Anterior cingulate cortex (tissue), 58 donors: ENCODE measurements around the gene PLA2G2A.
"Not testable (repeated sequence)": the region's sequence is repeated elsewhere in the genome, so short reads cannot be mapped to it uniquely, and the experiment has no call there.

Experiments used
- DNase-seq, 58 donors: peaks; one replicate each; lab custom pipeline; 2025; lab: John Stamatoyannopoulos, UW

Gene PLA2G2A

DNA sequence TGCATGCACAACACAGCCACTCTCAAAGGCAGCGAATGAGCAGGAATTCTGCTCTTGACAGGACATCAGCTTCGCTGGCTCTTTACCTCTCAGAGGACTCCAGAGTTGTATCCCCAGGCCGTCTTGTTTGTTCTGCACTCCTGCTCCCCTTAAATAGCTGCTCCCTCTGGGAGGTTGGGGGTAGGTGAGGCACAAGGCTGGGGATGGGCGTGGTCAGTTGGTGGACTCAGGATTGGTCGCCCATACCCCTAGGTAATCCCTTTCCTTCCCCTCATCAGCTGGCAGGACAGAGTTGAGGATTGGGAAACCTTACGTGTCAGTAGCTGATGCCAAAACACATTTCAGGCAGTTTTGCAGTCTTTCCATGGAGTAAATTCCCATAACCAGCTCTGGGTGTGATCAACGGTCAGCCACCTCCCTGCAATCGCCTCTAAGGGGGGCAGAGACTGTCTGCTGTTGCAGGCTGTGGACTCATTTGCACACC lies at the start of gene PLA2G2A:
Gene PLA2G2A, minus strand, starts transcription at position 125 of the 484 bp plus-strand sequence. CDS start 845 bp downstream, outside the sequence.
- no peak for DNase-seq

GRCh38 chr1:20028726-20029125 lies 49.3 kb upstream of the PLA2G2A start:
- no peak for DNase-seq

GRCh38 chr1:20028125-20028524 lies 48.7 kb upstream of the PLA2G2A start:
- DNase-seq = no peak

DNA sequence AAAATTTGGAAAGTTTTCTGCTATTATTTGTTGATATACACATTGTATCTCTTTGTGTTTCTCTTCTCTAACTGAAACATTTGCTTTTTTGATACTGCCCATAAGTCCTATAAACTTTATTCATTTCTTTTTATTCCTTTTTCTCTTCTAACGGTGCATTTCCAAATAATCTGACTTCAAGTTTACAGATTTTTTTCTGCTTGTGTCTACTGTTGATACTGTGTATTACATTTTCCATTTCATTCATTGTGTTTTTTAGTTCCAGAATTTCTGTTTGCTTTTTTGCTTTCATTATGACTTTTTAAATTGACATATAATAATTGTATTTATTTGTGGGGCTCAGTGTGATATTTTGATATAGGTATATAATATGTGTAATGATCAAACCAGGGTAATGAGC lies 38.3 kb upstream of the PLA2G2A start:
- no peak for DNase-seq

DNA sequence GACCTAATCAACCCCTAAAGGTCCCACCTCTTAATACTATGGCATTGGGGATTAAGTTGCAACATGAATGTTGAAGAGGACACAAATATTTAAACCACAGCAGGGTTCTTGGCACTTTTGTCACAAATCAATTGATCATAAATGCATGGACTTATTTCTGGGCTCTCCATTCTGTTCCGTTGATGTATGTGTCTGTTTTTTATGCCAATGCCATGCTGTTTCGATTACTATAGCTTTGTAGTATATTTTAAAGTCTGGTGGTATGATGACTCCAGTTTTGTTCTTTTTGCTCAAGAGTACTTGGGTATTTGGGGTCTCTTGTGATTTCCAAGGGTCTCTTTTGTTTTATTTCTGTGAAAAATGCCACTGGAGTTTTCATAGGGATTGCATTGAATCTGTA lies 34.7 kb upstream of the PLA2G2A start:
- DNase-seq = no peak

DNA sequence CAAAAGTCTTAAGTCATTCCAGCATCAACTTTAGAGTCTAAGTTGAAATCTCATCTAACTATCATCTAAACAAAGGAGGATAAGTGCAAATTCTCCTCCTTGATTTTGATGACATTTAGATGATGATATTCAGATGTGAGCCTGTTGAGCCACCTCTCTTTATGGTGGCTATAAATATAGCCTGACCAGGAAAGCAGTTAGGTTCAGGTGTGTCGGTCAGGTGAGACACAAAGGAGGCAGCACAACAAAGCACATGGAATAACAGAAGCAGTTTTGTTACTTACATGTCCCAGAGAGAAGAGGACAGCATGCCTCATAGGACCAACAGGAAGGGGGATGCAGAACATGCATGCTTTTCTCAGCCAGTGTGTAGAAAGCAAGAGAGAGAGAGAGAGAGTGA lies 30.6 kb upstream of the PLA2G2A start:
- DNase-seq = no peak

DNA sequence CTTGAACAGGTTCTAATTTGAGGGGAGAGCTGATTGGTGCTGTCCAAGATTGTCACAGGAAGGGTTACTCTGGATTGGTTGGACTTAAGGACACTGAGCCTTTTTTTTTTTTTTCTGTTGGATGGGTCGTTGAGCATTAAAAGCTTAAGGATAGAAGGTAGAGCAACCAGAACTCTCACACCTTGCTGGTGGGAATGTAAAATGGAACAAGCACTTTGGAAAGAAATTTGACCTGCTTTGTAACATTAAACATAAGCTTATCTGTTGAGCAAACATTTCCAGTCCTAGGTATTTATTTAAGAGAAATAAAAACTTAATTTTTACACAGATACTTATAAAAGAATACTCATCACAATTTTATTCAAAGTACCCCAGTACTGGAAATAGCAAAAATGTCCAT lies 29.8 kb upstream of the PLA2G2A start:
- no peak for DNase-seq

GRCh38 chr1:20008391-20008841 lies 29.0 kb upstream of the PLA2G2A start:
- DNase-seq = peak in 1 of 58 donors; percentile 3

DNA sequence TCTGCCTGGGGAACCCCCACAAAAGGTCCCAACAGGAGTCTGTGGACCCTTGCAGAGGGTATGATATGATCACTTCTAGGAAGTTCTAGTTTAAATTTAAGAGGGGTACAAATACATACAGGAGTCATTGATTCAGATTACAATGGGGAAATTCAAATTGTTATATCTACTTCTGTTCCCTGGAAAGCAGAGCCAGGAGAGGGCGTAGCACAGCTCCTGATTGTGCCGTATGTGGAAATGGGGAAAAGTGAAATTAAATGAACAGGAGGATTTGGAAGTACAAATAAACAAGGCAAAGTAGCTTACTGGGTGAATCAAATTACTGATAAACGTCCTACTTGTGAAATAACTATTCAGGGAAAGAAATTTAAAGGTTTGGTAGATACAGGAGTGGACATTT lies 19.4 kb upstream of the PLA2G2A start:
- not testable (repeated sequence) for DNase-seq

DNA sequence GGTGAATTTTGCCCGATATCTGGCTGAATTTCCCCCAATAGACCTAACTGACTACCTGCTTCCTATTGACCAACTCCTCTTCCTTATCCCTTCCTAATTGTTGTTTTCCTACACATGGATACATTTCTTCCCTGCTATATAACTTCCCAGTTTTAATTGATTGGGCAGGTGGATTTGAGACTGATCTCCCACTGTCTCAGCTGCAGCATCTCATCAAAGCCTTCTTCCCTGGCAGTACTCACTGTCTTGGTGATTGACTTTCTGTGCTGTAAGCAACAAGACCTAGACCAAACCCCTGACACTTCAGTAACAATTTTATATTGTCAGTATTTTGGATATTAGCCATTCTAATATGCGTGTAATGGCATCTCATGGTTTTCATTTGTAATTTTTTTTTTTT lies 11.3 kb upstream of the PLA2G2A start:
- DNase-seq = no peak

DNA sequence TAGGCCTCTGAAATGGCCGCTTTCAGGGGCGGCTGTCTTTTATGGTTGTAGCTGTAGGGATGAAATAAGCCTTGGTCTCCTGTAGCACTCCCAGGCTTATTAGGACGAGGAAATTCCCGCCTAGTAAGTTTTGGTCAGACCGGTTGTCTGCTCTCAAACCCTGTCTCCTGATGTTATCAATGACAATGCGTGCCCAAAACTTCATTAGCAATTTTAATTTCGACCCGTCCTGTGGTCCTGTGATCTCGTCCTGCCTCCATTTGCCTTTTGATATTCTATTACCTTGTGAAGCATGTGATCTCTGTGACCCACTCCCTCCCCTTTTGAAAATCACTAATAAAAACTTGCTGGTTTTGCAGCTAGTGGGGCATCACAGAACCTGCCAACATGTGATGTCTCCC lies 10.8 kb upstream of the PLA2G2A start:
- not testable (repeated sequence) for DNase-seq

- no peak for DNase-seq
These were observed 9.0 kb upstream of the PLA2G2A start for GRCh38 chr1:19988267-19989006.

DNA sequence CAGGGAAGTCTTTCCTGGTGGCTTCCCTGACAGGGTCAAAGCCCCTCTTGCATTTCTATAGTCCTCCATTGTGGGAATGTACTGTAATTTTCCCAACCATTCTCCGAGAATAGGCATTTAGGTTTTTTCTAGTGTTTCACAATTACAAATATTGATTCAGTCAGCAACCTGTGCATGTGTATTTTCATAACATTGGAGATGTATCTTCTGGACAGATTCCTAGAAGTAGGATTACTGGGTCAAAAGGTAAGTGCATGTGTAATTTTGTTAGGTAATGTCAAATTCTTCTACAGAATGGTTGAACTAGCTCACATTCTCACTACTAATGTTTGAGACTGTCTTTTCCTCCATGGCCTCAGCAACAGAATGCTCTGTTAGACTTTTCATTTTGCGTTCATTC lies 8.3 kb upstream of the PLA2G2A start:
- DNase-seq = no peak

DNA sequence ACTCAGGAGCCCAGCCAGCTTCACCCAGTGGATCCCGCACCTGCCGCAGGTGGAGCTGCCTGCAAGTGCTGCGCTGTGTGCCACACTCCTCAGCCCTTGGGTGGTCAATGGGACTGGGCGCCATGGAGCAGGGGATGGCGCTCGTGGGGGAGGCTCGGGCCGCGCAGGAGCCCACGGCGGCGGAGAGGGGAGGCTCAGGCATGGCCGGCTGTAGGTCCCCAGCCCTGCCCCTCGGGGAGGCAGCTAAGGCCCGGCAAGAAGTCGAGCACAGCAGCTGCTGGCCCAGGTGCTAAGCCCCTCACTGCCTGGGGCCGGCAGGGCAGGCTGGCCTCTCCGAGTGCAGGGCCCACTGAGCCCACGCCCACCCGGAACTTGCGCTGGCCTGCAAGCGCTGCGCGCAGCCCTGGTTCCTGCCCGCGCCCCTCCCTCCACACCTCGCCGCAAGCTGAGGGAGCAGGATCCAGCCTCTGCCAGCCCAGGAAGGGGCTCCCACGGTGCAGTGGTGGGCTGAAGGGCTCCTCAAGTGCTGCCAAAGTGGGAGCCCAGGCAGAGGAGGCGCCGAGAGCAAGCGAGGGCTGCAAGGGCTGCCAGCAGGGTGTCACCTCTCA lies 5.1 kb upstream of the PLA2G2A start:
- DNase-seq = not testable (repeated sequence)

DNA sequence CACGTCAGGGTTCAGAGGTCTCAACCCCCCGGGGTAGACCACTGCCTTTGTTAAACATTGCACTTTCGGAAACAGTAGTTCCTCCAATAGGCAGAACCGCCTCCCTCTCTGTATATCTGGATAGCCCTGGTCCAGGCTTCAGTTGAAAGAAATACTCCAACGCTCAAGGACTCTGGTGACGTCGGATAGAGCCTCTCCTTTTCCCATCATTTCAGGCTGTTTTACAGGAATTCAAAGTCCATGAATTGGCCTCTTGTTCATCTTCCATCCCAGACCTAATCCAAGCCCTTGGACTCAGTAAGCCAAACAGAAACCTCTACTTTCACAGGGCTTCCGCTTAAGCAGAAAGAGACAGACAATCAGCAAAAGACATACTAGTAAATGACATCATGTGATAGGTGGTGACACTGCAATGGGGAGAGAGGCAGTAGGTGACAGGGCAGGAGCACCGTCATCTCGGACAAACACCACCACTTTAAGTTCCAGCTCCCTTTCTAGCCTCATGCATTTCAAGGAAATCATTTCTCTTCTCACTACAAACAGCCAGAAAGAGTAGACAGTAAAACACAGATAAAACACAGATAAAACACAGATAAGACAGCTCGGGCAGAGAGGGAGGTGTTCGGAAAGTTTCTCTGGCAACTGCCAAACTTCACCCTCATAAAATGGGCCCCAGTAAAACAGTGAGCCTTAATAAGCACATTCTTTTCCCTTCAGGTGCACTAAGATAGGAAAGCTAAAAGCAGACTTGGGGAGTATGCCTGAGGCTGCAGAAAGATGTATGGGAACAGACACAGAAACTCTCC lies 2.3 kb upstream of the PLA2G2A start:
- no peak for DNase-seq

- DNase-seq = no peak
These were observed 1.7 kb upstream of the PLA2G2A start for GRCh38 chr1:19981170-19981506.

DNA sequence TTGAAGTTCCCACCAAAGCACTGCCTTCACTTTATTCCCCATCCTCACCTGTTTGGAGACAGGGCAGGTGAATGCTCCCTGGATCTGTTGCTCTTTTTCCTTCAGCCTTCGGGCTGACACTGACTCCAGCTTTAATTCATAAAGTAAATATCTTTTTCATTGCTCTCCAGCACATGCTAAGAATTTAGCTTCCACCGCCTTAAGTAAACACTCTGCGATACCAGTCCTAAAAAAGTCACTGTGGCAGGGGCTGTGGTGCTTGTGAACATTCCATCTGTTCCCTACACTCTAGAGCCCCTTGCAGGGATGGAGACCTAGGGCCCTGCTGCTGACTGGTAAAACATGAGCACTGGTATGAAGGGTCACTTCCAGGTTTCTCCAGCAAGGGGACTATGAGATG lies 896 bp upstream of the PLA2G2A start:
- no peak for DNase-seq

GRCh38 chr1:19978143-19978542 lies 1.3 kb downstream of the PLA2G2A start:
- DNase-seq = no peak

GRCh38 chr1:19976317-19977003 lies 3.0 kb downstream of the PLA2G2A start:
- DNase-seq = no peak

DNA sequence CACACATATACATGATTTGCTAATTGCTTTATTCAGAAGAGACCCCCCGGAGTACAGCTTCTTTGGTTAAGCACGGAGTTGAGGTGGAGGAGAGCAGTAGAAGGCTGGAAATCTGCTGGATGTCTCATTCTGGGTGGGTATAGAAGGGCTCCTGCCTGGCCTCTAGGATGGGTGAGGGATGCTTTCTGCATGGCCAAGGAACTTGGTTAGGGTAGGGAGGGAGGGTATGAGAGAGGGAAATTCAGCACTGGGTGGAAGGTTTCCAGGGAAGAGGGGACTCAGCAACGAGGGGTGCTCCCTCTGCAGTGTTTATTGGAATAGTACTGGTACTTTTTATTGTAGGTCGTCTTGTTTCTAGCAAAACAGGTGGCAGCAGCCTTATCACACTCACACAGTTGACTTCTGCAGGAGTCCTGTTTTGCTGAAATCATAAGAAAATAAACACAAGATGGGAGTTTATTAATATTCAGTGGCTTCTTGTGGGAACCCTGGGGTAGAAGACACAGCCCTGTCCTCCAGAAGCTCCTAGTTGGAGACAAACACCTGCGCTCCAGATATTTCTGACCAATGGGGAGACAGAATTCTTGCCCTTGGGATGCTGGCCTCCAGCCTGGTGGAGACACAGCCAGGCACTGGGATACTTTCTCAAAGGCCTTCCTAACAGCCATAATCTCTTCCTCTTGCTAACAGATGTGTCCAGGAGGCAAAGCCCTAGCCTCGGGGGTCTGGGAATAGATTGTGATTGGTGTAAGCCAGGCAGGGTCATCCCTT lies 3.8 kb downstream of the PLA2G2A start:
- DNase-seq = no peak
